Embryonic facial prominence (tissue), 1 donor: ENCODE measurements around the gene TMEM229A.
"Not testable (repeated sequence)": the region's sequence is repeated elsewhere in the genome, so short reads cannot be mapped to it uniquely, and the experiment has no call there.

Experiments used
- DNase-seq: peaks from one replicate; pipeline ENCODE4 v3.0.0-alpha.2; 2016; ENCODE audit errors: extremely low spot score

TMEM229A gene

DNA sequence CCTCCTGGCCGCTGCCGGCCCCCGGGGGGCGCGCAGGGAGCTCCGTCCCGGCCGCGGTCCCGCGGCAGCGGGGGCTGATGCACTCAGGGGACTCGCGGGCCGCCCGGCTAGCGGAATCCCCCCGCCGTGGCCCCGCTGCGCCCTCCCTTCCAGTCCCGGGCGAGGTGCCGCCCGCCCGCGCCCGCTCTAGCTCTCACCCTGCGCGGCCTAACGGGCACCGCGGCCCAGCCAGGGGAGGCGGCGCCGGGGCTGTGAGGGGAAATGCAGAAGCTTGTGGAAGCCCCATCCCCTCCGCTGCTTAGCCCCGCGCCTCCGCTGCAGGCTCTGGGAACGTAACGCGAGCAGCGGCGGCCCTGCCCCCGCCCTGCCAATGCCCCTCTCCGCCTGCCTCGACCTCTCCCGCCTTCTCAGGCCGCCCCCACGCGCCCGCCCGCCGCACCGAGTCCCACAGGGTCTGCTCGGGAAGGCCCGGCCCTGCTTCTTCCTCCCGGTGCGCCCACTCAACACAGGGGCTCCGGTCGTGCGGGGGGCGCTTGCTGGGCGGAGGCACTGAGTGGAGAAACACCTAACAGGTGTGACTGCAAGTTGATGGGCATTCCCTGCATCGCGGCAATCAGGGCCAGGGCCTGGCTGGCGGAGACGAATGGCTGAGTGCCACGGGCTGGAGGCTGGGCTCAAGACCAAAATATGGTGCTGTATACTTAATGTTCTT, 384 bp upstream of the TMEM229A start:
- no peak for DNase-seq

DNA sequence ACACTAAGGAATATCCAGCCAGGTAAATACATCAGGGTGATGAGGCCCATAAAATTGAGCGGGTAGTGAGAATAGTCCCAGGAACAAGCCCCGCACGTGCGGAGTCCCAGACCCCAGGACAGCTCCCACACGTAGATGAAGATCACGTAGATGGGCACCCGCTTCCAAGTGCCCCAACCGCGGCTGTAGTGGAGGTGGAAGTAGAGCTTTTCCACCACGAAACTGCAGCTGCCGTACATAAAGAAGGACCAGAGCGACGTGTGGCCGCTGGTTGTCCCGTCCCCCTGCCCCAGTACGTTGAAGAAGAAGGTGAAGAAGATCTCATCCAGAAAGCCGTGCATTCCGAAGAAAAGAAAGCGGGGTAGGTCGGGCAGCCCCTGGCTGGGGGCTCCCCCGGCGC, 948 bp downstream of the TMEM229A start:
- DNase-seq: no peak

DNA sequence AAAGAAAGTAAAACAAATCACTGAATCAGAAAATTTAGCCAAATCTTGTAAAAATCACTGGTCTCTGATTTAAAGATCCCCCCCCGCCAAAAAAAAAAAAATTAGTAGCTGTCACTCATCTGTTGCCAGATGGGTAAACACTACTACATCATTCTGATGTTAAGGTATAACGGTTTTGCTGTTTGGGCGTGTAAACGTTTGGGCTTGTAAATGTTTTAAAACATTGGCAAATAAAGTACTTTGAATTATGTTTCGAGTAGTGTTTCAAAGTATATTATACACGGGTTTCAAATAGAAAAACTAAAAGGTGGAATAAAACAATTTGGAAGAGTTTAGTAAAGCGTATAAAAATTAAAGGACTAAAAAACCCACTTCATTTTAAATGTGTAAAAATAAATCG, 1.5 kb downstream of the TMEM229A start:
- DNase-seq: no peak

DNA sequence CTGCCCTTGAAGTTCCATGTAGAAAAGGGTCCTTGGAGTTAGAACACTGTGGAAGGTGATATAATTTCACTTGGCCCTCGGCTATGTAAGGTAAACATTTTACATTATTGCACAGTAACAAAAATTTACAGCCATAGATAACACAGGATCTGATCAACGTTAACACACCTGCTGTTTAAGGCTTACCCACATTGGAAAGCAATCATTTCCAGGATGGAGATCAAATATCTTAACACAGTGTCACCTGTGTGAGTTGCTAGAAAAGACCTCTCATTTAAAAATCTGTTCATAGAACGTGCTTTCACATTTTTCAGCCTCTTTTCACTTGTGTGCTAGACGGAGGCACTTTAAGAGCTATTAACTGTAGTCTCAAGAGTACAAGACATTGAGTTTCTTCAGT, 1.9 kb downstream of the TMEM229A start:
- no peak for DNase-seq

DNA sequence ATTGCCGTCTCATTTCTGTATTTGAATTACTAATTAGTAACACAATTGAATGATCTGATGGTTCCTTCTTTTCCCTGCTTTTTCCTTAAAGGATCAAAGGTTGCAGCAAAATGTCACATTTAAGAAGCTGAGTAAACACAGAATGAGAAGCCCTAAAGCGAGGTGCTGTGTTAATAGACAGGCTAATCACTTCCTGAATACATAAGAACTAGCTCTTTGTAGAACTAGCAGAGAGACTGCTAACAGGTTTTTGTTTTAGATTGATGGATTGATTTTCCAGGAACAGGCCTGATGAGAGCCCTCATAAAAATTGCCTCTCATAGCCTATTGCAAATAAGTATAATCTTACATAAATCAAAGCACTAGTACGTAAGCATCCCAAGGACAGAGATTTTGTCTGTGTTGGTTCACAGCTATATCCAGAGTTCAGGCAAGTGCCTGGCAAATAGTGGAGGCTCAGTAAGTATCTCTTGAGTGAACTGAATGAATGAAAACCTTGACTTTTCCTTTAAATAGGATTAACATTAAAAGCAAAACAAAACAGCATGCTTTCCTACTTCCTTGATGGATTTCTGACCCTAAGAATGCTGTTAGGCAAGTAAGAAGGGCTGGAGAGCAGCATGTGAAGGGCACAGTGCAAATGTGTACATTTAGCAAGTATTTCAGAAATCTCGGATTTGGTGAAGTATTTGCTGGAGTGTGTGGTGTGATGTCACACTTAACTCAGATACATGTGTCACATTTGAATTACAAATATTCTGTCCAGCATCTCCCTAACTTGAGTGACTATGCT, 3.3 kb downstream of the TMEM229A start:
- no peak for DNase-seq

DNA sequence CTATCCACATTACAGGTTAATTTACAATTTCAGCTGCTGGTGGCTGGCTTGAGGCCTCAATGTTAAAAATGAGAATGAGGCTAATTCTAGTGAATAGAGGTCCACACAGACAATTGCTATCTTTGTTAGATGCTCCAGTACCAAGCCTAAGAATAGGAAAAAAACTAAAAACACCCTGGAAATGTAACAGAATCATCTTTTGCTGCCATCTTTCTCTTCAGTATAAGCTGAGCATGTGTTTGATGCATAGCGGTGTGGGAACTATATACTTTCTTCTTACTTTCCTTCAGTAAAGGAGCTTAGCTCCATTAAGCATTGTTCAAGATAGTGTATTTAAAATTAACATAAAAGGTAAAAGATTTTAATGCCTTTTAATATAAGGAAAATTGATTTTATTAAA, 5.6 kb downstream of the TMEM229A start:
- DNase-seq: no peak

DNA sequence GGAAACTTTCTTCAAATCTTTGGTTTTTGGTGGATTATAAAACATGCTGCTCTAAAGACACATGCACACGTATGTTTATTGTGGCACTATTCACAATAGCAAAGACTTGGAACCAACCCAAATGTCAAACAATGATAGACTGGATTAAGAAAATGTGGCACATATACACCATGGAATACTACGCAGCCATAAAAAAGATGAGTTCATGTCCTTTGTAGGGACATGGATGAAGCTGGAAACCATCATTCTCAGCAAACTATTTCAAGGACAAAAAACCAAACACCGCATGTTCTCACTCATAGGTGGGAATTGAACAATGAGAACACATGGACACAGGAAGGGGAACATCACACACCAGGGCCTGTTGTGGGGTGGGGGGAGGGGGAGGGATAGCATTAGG, 8.5 kb downstream of the TMEM229A start:
- DNase-seq: not testable (repeated sequence)

DNA sequence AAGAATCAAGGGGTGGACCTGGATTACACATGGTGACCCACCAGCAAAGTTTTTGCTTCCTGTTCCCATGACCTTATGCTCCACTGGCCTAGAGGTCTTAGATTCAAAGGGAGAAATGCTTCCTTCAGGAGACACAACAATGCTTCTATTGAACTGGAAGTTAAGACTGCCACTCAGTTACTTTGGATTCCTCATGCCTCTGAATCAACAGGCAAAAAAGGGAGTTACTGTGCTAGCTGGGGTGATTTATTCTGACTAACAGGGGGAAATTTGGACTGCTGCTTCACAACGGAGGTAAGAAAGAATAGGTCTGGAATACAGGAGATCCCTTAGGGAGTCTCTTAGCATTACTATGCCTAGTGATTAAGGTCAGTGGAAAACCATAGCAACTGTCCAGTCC, 10.3 kb downstream of the TMEM229A start:
- no peak for DNase-seq

DNA sequence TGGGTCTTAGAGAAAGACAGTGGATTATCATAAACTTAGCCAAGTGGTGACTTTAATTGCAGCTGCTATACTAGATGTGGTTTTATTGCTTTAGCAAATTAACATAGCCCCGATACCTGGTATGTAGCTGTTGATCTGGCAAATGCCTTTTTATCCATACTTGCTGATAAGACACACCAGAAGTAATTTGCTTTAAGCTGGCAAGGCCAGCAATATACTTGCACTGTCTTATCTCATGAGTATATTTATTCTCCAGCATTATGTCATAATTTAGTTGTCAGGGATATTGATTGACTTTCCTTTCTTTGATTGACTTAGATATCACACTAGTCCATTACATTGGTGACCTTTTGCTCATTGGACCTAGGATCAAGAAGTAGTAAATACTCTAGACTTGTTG, 12.8 kb downstream of the TMEM229A start:
- no peak for DNase-seq

DNA sequence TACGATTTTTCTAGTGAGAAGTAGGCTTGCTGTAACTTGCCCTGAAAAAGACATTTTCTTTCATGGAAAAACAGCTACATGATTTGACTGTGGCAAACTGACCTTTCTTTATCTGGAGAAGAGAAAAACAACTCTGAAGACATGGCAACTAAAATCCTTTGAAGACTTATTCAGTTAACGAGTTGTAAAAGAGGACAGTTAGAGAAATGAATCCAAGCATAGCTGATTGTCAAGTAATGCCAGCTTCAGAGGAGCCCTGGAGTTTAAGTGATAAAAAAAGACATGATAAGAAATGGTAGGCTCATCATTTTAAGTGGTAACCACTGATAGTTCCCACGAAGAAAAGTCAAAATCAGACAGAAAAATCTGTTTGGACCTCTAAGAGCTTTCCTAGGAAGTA, 19.6 kb downstream of the TMEM229A start:
- no peak for DNase-seq

DNA sequence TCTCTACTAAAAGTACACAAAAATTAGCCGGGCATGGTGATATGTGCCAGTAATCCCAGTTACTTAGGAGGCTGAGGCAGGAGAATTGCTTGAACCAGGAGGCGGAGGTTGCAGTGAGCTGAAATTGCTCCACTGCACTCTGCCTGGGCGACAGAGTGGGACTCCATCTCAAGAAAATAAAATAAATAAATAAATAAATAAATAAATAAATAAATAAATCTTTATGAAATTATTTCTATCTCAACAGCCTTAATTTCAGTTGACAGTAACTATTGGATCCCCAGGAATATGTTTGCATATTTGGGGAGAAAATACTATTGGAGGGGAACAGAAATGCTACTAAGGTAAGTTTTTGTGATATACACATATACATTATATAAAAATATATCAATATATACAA, 20.0 kb downstream of the TMEM229A start:
- no peak for DNase-seq

DNA sequence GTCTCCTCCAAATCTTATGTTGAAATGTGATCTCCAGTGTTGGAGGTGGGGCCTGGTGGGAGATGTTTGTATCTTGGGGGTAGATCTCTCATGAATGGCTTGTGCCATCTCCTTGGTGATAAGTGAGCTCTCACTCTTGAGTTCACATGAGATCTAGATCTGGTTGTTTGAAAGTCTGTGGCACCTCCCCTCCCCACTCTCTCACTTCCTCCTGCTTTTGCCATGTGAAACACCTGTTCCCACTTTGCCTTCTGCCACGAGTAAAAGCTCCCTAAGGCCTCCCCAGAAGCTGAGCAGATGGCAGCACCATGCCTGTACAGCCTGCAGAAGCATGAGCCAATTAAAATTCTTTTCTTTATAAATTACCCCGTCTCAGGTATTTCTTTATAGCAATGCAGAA, 23.5 kb downstream of the TMEM229A start:
- DNase-seq: no peak

DNA sequence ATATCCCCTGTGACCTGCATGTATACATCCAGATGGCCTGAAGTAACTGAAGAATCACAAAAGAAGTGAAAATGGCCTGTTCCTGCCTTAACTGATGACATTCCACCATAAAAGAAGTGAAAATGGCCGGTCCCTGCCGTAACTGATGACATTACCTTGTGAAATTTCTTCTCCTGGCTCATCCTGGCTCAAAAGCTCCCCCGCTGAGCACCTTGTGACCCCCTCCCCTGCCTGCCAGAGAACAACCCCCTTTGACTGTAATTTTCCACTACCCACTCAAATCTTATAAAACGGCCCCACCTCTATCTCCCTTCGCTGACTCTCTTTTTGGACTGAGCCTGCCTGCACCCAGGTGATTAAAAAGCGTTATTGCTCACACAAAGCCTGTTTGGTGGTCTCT, 24.6 kb downstream of the TMEM229A start:
- DNase-seq: not testable (repeated sequence)

DNA sequence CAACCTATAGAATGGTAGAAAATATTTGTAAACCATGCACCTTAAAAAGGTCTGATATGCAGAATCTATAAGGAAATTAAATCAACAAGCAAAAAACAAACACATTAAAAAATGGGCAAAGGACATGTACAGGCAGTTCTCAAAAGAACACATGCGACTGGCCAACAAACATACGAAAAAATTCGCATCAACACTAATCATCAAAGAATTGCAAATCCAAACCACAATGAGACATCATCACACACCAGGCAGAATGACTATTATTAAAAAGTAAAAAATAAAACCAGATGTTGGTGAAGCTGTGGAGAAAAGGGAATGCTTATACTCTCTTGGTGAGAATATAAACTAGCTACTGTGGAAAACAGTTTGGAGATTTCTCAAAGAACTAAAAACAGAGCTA, 33.2 kb downstream of the TMEM229A start:
- no peak for DNase-seq

DNA sequence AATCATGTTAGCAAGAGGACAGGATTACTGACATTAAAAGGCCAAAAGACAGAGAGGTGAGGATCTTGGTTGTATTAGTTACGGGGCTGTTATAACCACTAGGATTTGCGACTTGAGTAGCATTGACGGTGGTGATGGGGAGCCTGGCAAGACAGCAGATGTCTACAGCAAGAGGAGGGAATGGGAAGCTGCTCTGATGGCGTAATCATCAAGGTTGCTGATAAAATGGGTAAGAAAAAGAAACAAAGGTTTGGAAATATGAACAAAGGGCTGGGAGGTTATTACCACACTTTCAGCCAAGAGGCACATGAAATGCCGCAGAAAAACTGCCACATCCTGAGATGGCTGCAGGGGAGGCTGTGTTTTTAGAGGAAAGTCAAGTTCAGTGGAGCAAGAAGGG, 33.9 kb downstream of the TMEM229A start:
- no peak for DNase-seq

DNA sequence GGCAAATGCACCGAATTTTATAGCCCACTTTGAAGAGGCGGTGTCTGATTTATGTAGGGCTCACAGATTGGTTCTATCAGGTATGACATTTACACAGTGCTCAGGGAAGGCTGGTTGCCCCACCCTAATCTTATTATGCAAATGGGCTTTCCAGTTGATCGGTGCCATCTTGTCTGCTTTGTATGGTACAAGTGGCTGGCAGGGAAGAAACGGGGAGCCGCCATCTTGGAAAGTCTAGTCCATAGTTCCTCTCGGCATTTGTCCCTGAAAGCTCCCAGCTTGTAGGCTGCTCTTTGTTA, 36.6 kb downstream of the TMEM229A start:
- DNase-seq: no peak

DNA sequence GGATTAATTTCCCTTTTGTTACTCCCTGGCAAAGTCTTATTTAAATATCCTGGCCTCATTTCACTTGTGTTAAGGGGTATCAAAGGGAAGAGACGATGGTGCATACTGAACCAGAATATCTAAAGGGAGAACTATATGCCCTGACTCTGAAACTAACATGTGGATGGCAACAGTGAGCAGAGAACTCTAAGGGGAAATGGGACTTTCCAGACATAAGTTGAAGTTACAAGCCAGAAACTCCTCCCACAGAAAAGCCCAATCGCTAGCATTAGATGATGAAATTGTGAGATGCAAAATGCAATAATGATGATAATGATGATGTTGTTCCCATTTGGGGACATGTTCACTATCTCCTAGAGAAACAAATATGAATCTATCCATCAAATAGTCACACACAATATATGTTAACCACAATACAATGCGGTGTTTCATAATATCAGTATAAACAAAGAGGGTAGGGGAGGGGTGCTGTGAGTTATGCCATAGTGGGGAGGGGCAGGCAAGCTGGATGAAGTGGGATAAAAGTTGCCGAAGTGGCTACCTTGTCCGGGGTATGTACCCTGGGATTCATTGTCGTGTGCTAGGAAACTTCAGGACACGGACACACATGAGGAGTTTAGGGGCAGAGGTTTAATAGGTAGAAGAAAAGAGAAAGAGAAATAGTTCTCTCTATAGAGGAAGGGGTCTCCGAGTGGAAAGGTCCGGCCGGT, 37.1 kb downstream of the TMEM229A start:
- DNase-seq: no peak

DNA sequence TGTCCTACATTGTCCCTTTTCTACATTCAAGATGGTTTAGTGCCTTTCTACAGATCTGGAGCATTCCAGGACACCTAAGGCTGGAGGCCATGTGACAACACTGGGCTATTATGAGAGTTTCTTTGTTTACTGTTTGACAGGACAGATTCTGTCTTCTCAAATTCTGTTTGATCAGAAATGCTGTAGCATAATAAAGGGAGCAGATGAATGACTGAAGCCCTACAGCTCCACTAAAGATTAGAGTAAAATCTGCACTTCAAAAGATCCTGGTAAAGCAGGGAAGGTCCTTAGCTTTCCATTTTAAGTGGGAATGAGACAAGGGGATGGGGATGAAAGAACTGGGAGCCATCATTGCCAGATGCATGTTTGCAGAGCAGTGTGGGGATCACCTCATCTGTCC, 38.4 kb downstream of the TMEM229A start:
- DNase-seq: no peak

DNA sequence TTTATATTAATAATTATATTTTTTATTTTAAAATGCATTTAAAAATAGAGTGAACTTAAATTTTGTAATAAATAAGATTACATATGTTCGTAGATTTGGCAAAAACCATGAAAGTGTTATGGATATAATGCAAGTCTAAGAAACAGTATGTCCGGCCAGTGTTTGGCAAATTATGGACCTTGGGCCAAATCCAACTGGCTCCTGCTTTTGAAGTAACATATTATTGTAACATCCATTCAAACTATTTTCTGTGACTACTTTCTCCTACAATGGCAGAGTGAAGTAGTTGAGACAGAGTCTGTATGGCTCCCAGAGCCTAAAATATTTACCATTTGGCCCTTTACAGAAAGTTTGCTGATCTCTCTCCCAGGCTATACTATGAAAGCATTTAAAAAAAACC, 38.9 kb downstream of the TMEM229A start:
- no peak for DNase-seq

DNA sequence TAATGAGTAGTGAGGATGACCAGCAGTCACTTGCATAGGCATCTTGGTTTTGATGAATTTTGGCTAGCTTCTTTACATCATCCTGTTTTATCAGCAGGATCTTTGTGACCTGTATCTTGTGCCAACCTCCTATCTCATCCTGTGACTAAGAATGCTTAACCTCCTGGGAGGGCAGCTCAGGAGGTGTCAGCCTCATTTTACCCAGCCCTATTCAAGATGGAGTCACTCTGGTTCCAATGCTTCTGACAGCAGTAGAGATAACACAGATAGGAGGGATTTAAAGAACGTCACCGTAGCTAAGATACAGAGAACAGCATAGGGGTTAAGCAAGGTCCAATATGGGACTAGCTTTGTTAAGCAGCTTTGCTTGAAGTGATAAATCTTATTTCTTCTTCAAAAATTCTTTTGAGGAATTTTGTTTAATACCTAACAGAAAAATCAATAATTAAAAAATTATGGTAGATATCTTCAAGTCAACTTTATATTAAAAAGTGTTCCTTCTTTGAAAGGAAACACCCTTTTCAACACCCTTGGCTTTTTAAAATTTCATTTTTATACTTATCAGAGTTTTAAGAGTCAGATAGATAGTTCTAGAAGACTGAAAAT, 39.9 kb downstream of the TMEM229A start:
- DNase-seq: no peak

DNA sequence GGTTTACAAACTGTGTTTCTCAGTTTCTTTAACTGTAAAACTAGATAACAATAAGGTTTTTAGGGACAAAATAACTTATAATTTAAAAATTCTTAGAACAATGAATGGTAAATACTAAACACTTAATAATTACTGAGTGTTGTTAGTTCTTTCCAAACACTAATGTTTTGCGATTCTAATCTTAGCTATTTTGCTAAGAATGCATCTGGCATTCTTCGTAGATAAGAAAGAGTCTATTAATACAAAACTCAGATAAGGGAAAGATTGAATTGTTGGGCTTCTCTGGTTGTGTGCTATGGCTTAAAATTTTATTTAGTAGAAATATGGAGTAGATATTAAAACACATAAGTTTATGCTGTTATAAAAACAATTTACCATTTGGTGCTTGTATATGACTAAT, 45.4 kb downstream of the TMEM229A start:
- DNase-seq: no peak
